ENCODE results near the gene HERC3. TPM values are rescaled to one million over a fixed set of nuclear protein-coding genes. Genes with fewer than 3 reads are reported as not detected.

The HERC3 gene
- total and polyA plus RNA-seq, 3 donors from 2014 or later: 8.1 to 15.7 (median 14.6) TPM

DNA sequence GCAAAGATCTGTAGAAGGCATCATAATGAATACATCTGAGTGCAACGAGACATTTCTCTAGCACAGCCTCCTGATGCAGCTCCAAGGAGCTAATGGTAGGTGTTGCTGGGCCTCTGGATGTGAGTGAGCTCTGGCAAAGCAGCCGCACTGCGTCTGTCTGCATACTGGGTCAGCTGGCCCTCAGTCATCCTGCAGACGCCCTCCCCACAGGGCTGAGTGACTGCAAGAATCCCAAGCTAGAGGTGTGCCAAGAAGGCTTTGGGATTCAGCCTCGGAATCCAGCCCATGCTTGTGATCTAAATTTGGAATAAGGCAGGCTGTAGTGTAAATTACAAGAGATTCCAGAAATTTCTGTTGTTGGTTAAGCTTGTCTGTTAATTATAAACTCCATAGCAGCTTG is 18.5 kb downstream of the HERC3 start:
- no peaks in the 10 kb centered on the region for H3K9me3 ChIP-seq
- peak; percentile 57 for DNase-seq
- intact Hi-C loops (cut with DNase I; ENCODE audit: low total_unique reads): no loop called here

DNA sequence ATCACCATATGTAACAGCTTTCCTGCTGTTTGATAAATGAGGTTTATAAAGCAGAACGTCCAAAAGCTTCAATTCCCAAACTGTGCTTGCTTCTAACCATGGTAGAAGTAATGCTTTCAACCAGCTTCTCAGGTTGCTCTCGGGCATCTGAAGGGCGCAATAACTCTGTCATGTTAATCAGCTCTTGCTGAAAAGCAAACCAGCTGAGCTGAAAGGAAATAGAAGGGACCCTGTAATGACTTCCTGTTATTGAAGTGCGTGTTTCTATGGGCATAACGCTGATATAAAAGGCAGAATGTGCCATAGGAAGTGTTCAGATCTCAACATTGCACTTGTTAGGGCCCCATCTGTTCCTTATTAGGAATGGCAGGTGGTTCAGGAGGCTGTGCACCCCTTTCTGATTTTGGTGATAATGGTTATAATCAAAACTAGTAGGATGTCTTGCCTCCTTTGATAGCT is 21.2 kb downstream of the HERC3 start:
- no peaks in the 10 kb centered on the region for H3K9me3 ChIP-seq
- intact Hi-C loops (cut with DNase I; ENCODE audit: low total_unique reads): no loop called here
- H3K36me3 ChIP-seq (ENCODE audit: low read depth, missing control alignments): no peaks in the 10 kb centered on the region
- TF ChIP-seq, protein P1, sequence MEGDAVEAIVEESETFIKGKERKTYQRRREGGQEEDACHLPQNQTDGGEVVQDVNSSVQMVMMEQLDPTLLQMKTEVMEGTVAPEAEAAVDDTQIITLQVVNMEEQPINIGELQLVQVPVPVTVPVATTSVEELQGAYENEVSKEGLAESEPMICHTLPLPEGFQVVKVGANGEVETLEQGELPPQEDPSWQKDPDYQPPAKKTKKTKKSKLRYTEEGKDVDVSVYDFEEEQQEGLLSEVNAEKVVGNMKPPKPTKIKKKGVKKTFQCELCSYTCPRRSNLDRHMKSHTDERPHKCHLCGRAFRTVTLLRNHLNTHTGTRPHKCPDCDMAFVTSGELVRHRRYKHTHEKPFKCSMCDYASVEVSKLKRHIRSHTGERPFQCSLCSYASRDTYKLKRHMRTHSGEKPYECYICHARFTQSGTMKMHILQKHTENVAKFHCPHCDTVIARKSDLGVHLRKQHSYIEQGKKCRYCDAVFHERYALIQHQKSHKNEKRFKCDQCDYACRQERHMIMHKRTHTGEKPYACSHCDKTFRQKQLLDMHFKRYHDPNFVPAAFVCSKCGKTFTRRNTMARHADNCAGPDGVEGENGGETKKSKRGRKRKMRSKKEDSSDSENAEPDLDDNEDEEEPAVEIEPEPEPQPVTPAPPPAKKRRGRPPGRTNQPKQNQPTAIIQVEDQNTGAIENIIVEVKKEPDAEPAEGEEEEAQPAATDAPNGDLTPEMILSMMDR (IDR thresholded peaks at IDR 0.05): no peak
- no peak for TF ChIP-seq POLR2A (IDR thresholded peaks at IDR 0.05)
- WGBS, 2 donors: 57 to 65% methylated on average over 5 of the region's 5 CpGs
- DNase-seq: no peak
- H3K27ac ChIP-seq: no peak overlapping the region
- no peak overlapping the region for H3K4me3 ChIP-seq
- H3K27me3 ChIP-seq: no peaks in the 10 kb centered on the region
- H3K4me1 ChIP-seq: peaks cover 9% of the 10 kb centered on the region

More for the DNA sequence above, 18.5 kb downstream of the HERC3 start:
- Histone ChIP-seq H3K4me3 (no peak overlapping the region), H3K36me3 (ENCODE audit: low read depth, missing control alignments) (no peaks in the 10 kb centered on the region), H3K4me1 (peaks cover 9% of the 10 kb centered on the region), H3K27me3 (no peaks in the 10 kb centered on the region), H3K27ac (peak overlapping the region in 1 of 2 donors; percentile 71)
- 55 to 74% methylated on average over 3 to 5 of the region's 5 CpGs for WGBS, 2 donors
- TF ChIP-seq POLR2A (IDR thresholded peaks at IDR 0.05): no peak
- TF ChIP-seq, protein P1 (IDR thresholded peaks at IDR 0.05): no peak

DNA sequence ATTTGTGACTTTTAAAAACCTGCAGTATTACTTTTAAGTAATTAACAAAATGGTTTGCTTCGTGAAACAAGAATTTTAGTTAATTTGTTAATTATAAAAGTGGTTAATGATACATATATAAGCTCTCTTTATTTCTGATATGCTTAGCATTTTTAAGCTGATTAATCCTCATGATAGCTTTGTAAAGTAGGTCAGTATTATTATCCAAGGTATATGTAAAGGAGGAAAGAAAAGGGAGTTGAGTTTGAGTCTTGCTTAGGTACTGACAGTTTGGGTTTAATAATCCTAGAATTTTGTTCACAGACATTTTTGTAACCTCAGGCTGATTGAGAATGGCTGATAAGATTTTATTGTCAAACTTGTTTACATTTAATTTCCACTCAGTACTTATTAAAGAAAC is 21.8 kb downstream of the HERC3 start:
- Histone ChIP-seq H3K4me1 (peaks cover 9% of the 10 kb centered on the region), H3K36me3 (ENCODE audit: low read depth, missing control alignments) (no peaks in the 10 kb centered on the region), H3K4me3 (no peak overlapping the region), H3K27me3 (no peaks in the 10 kb centered on the region), H3K27ac (no peak overlapping the region), H3K9me3 (no peaks in the 10 kb centered on the region)
- WGBS, 2 donors: 88 to 93% methylated on average over 1 of the region's 1 CpG
- intact Hi-C loops (cut with DNase I; ENCODE audit: low total_unique reads): no loop called here
- no peak for DNase-seq
- TF ChIP-seq, protein P1 (IDR thresholded peaks at IDR 0.05): no peak
- no peak for TF ChIP-seq POLR2A (IDR thresholded peaks at IDR 0.05)

DNA sequence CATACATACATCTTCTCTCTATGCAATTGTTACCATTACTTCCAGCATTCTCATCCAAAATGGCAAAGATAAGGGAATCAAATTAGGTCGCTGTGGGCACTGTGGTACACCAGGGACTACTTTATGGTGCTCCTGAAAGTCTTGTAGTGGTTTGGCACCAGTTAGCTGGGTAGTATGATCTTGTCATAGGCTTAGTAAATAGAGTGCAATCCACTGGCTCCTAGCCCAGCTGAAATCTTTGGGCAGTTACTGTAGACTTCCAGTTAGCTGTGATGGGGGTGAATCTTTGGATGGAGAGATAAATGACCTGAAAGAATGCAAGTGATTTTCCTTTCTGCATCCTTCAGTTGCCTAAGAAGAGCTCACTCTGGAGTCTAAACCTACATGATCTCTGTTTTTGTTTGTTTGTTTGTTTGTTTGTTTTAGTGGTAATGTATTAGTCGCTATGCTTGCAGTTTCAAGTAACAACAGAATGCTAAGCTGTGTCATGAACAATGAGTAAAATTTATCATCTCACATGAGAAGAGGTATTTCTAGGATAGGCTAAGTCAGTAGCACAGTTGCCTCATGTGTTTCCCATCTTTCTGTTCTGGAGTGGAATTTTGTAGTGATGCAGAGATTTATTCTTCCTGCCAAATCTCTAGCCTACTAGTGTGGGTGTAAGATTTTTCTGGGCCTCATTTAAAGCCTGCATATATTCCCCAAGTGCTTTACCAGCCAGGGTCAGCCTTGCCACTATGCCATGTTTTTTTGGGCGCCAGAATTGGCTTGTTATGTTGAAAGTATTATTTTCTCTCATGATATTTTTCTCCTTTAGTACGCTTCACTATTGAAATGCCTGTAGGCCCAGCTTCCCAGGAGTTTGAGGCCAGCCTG is 24.2 kb downstream of the HERC3 start:
- H3K4me3 ChIP-seq: no peak overlapping the region
- H3K27me3 ChIP-seq: no peaks in the 10 kb centered on the region
- H3K4me1 ChIP-seq: peaks cover 6% of the 10 kb centered on the region
- H3K27ac ChIP-seq: no peak overlapping the region
- WGBS, 2 donors: 95 to 96% methylated on average over 4 of the region's 4 CpGs
- no peaks in the 10 kb centered on the region for H3K9me3 ChIP-seq
- intact Hi-C loops (cut with DNase I; ENCODE audit: low total_unique reads): no loop called here
- no peak for DNase-seq
- TF ChIP-seq, protein P1 (IDR thresholded peaks at IDR 0.05): no peak
- no peak for TF ChIP-seq POLR2A (IDR thresholded peaks at IDR 0.05)
- H3K36me3 ChIP-seq (ENCODE audit: low read depth, missing control alignments): no peaks in the 10 kb centered on the region

Data from testis (tissue), 3 donors.